KOPT-K1 (cell line): ENCODE data around the gene EIF3J.

Experiments used
- H3K27ac ChIP-seq: fragments of 200-600 bp; sonication (generic); 2 replicates; pipeline ENCODE4 v1.5.1; 2016; ENCODE audit warnings: antibody characterized with exemption, mild to moderate bottlenecking, low read depth, low read length; ENCODE audit not compliant: poor library complexity, severe bottlenecking
- H3K36me3 ChIP-seq: fragments of 200-600 bp; sonication (generic); 2 replicates; pipeline ENCODE4 v1.5.1; 2017; ENCODE audit warnings: antibody characterized with exemption, mild to moderate bottlenecking, low read length, moderate library complexity; ENCODE audit not compliant: insufficient read depth
- H3K9me3 ChIP-seq: fragments of 200-600 bp; sonication (generic); 2 replicates; pipeline ENCODE4 v1.5.1; 2017; ENCODE audit warnings: antibody characterized with exemption, low read length, mild to moderate bottlenecking; ENCODE audit not compliant: insufficient read depth, poor library complexity, severe bottlenecking

Gene EIF3J

GRCh38 chr15:44565387-44566154, 28.6 kb downstream of the EIF3J start:
- H3K9me3 ChIP-seq = peaks cover 15% of the 10 kb centered on the region
- H3K27ac ChIP-seq = no peak overlapping the region
- peaks cover 97% of the 10 kb centered on the region for H3K36me3 ChIP-seq

DNA sequence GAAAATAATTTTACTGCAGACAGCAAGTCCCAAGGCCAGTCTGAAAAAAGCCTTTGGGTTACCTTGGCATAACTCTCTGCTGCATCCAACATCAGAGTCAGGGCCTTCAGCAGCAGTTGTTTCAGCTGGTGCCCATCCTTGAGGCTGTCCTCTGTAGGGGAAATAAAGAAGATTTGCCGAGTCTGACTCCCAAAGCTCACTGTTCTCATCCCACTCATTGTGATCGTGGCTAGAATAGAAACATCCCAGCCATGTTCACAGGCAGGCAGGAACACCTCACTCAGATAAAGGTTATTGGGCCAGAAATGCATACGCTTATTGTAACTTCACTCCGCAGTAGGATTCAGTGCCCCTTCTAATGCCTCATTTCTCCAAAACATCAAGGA, 29.2 kb downstream of the EIF3J start:
- Histone ChIP-seq H3K36me3 (peaks cover 94% of the 10 kb centered on the region), H3K27ac (no peak overlapping the region), H3K9me3 (peaks cover 15% of the 10 kb centered on the region)

- peaks cover 83% of the 10 kb centered on the region for H3K36me3 ChIP-seq
- peaks cover 15% of the 10 kb centered on the region for H3K9me3 ChIP-seq
- no peak overlapping the region for H3K27ac ChIP-seq
Measured at GRCh38 chr15:44568338-44568737, 31.4 kb downstream of the EIF3J start.

- H3K27ac ChIP-seq = no peak overlapping the region
- H3K9me3 ChIP-seq = peaks cover 15% of the 10 kb centered on the region
- H3K36me3 ChIP-seq = peaks cover 73% of the 10 kb centered on the region
Measured at GRCh38 chr15:44569316-44569715, 32.4 kb downstream of the EIF3J start.

- Histone ChIP-seq H3K9me3 (peaks cover 4% of the 10 kb centered on the region), H3K36me3 (peaks cover 62% of the 10 kb centered on the region), H3K27ac (no peak overlapping the region)
Measured at GRCh38 chr15:44570361-44570760, 33.4 kb downstream of the EIF3J start.

DNA sequence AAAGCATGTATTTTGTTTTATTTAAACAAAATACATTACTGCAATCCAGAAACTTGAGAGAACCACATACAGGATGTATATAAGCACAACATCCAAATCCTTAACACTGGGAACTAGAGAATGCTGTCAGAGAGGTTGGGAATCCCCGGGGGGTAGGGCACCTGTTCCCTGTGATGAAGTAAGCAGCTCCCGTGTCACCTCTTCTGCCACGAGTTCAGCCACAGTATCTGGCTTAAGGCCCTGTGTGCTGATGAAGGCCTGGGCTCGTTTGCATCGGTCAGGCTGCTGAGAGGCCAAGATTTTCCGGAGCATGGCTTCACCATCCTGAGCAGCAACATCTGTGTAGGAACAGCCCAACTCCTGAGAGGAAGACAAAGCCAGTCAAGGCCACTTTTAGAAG, 36.4 kb downstream of the EIF3J start:
- Histone ChIP-seq H3K9me3 (no peaks in the 10 kb centered on the region), H3K36me3 (peaks cover 35% of the 10 kb centered on the region), H3K27ac (no peak overlapping the region)

GRCh38 chr15:44574734-44575133, 37.8 kb downstream of the EIF3J start:
- Histone ChIP-seq H3K9me3 (no peaks in the 10 kb centered on the region), H3K27ac (no peak overlapping the region), H3K36me3 (peaks cover 28% of the 10 kb centered on the region)

DNA sequence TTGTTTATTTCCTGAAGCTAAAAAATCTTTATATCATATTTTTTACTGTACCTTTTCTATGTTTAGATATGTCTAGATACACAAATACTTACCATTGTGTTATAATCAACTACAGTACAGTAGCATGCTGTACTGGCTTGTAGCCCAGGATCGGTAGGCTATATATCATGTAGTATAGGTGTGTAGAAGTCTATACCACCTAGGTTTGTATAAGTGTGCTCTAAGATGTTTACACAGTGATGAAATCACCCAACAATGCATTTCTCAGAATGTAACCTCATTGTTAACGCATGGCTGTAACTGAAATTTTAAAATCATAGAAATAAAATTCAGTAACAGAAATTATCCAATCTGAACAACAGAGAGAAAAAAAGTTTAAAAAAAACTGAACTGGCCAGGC, 43.2 kb downstream of the EIF3J start:
- Histone ChIP-seq H3K27ac (no peak overlapping the region), H3K36me3 (peaks cover 44% of the 10 kb centered on the region), H3K9me3 (no peaks in the 10 kb centered on the region)

GRCh38 chr15:44584162-44584749, 47.3 kb downstream of the EIF3J start:
- no peaks in the 10 kb centered on the region for H3K9me3 ChIP-seq
- no peak overlapping the region for H3K27ac ChIP-seq
- H3K36me3 ChIP-seq = peaks cover 82% of the 10 kb centered on the region

DNA sequence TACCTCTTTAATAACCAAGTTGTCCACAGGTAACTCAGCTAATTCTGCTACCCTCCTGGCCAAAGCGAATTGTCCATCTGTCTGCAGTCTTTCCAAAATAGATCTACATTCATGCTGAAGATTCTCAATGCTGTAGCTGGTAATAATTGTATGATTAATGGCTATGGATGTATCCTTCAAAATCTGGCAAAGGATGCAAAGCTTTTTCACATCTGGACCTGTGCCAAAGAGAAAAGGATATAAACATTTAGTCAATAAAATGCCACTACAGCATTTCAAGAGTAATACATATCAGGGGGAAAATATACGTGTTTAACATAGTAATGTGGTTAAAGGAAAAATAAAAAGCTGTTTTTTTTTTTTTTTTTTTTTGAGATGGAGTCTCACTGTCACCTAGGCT, 48.7 kb downstream of the EIF3J start:
- peaks cover 87% of the 10 kb centered on the region for H3K36me3 ChIP-seq

GRCh38 chr15:44588541-44588940, 51.6 kb downstream of the EIF3J start:
- H3K36me3 ChIP-seq = peaks cover 94% of the 10 kb centered on the region
- no peak overlapping the region for H3K27ac ChIP-seq

More for the DNA sequence above, 48.7 kb downstream of the EIF3J start:
- no peaks in the 10 kb centered on the region for H3K9me3 ChIP-seq
- H3K27ac ChIP-seq = no peak overlapping the region

DNA sequence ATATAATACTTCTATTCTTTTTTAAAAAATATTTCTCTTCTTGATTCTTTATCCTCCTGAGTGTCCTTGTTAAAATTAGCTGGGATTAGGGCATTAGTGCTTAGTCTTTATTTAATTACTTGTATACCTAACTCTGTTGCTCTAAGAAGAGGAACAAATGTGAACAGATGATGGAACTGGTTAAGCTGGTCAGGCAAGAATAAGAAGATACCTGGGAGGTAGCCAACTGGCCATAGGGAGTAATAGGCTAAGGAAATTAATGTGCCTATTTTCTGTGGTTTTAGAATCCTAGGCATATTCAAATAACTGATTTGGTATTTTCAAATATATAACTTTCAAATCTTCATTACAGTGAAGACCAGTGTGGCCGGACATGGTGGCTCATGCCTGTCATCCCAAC, 54.4 kb downstream of the EIF3J start:
- H3K27ac ChIP-seq = no peak overlapping the region
- H3K9me3 ChIP-seq = no peaks in the 10 kb centered on the region
- peaks cover 93% of the 10 kb centered on the region for H3K36me3 ChIP-seq

More at GRCh38 chr15:44588541-44588940, 51.6 kb downstream of the EIF3J start:
- H3K9me3 ChIP-seq = no peaks in the 10 kb centered on the region

DNA sequence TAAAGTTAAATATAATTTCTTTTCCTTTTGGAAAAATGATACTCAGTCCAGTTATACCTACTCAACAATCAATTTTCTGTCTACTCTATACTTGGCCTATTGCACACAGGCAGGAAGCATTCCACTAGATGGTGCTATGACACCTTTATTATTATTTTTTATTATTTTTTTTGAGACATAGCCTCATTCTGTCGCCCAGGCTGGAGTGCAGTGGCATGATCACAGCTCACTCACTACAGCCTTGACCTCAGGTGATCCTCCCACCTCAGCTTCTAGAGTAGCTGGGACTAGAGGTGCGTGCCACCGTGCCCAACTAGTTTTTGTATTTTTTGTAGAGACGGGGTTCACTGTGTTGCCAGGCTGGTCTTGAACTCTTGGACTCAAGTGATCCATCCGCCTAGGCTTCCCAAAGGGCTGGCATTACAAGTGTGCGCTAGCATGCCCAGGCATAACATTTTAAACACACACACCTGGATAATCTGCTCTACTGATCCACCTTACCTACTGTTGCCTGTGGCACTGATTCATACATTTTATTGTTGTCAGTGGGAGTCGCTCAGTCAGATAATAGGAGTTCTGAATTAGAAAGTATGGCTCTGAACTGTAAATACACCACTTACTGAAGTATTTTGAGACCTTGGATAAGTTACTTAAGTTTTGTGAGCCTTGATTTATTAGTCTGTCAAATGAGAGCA, 56.2 kb downstream of the EIF3J start:
- H3K9me3 ChIP-seq = no peaks in the 10 kb centered on the region
- peaks cover 94% of the 10 kb centered on the region for H3K36me3 ChIP-seq
- no peak overlapping the region for H3K27ac ChIP-seq

DNA sequence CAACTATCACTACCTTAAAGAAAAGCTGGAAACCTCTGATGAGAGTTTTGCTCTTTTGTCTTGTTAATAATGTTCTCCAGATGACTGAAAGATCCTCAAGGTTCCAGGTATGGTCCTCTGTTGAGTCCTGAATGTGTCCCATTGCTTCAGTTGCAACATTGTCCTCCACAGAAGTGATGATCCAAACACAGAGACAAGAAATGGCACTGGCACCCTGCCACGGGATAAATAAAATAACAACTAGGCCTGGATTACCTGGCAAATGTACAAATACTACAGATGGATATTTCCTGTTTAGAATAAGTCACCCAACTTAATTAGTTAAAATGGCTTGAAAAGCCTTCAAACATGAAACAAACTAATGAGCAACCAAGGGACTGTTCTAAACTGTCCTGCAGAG, 58.3 kb downstream of the EIF3J start:
- Histone ChIP-seq H3K36me3 (peaks cover 85% of the 10 kb centered on the region), H3K27ac (no peak overlapping the region), H3K9me3 (no peaks in the 10 kb centered on the region)

DNA sequence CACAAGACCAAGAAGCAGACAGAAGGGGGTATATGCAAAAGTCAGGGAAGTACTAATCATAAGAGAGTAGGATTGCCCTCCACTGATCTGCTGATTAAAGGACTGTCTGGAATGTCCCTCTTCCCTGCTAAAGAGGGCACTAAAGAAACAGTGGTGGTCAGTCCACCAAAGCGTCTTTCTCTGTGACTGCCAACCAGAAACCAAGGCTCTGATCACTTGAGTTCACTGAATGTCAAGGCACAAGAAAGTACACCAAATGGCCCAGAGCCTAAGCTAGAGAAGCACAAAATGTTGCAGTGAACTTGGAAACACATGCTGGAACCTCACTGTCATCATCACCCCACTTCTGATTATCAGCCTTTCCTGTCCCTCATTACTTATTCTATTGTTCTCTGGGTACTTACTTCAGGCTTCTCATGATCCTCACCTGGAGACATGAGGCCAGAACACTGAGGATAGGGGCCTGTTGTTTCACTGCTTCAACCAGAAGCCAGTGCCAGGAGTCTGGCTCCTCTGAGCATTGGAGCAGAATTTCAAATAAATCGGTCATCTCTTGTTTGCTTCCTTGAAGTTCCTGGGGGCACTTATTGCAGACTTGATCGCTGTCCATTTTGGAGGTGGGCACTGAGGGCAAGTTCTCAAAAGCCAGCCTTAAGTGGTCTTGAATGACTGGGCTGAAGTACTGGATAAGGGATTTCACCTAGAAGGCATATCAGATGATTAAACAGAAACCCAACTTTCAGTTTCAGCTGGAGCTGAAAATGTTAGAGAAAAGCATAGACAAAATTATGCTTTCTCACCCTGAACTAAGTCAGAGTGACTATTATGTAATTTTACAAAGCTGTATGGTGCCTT, 58.9 kb downstream of the EIF3J start:
- Histone ChIP-seq H3K9me3 (no peaks in the 10 kb centered on the region), H3K36me3 (peaks cover 84% of the 10 kb centered on the region), H3K27ac (no peak overlapping the region)
